ENCODE measurements around the gene DIAPH1. TPM values are rescaled to one million over a fixed set of nuclear protein-coding genes. Genes with fewer than 3 reads are reported as not detected.
A peak's percentile ranks its signal among the peaks of the same experiment; 100 is the strongest.

DIAPH1 gene
- total RNA-seq, 1 donor from 2014 or later = 64.1 TPM

- TF ChIP-seq POLR2A (IDR thresholded peaks at IDR 0.05) = no peak
- no peak for TF ChIP-seq POLR2AphosphoS5 (IDR thresholded peaks at IDR 0.05; ENCODE audit: insufficient read depth in 1 of 2, low read depth in 1 of 2)
- TF ChIP-seq CTCF (IDR thresholded peaks at IDR 0.05) = no peak
- H3K27me3 ChIP-seq = no peaks in the 10 kb centered on the region
- intact Hi-C loops (cut with DNase I) = no loop called here
- DNase-seq (ENCODE audit: extremely low spot score in 2 of 2) = no peak
- no peak overlapping the region for H3K4me3 ChIP-seq
- H3K27ac ChIP-seq = no peak overlapping the region
- H3K36me3 ChIP-seq = no peaks in the 10 kb centered on the region
- H3K9me3 ChIP-seq = no peaks in the 10 kb centered on the region
- peaks cover 35% of the 10 kb centered on the region for H3K4me1 ChIP-seq
Observed at GRCh38 chr5:141608557-141608956, 10.2 kb downstream of the DIAPH1 start.

- Histone ChIP-seq H3K36me3 (no peaks in the 10 kb centered on the region), H3K9me3 (no peaks in the 10 kb centered on the region), H3K27me3 (no peaks in the 10 kb centered on the region), H3K4me1 (peaks cover 37% of the 10 kb centered on the region), H3K27ac (no peak overlapping the region), H3K4me3 (no peak overlapping the region)
- no peak for DNase-seq (ENCODE audit: extremely low spot score in 2 of 2)
- TF ChIP-seq CTCF (IDR thresholded peaks at IDR 0.05) (no peak), POLR2A (IDR thresholded peaks at IDR 0.05) (no peak), POLR2AphosphoS5 (IDR thresholded peaks at IDR 0.05; ENCODE audit: insufficient read depth in 1 of 2, low read depth in 1 of 2) (no peak)
- intact Hi-C loops (cut with DNase I) = no loop called here
Observed at GRCh38 chr5:141608046-141608445, 10.8 kb downstream of the DIAPH1 start.

GRCh38 chr5:141605523-141606277, 13.1 kb downstream of the DIAPH1 start:
- Histone ChIP-seq H3K9me3 (no peaks in the 10 kb centered on the region), H3K4me1 (peaks cover 47% of the 10 kb centered on the region), H3K4me3 (no peak overlapping the region), H3K27ac (peak overlapping the region; percentile 62), H3K27me3 (no peaks in the 10 kb centered on the region), H3K36me3 (no peaks in the 10 kb centered on the region)
- no peak for DNase-seq (ENCODE audit: extremely low spot score in 2 of 2)
- no peak for TF ChIP-seq POLR2A (IDR thresholded peaks at IDR 0.05)
- TF ChIP-seq CTCF (IDR thresholded peaks at IDR 0.05) = no peak
- TF ChIP-seq POLR2AphosphoS5 (IDR thresholded peaks at IDR 0.05; ENCODE audit: insufficient read depth in 1 of 2, low read depth in 1 of 2) = no peak
- intact Hi-C loops (cut with DNase I) = no loop called here

- Histone ChIP-seq H3K27ac (peak overlapping the region; percentile 70), H3K27me3 (no peaks in the 10 kb centered on the region), H3K4me3 (no peak overlapping the region), H3K4me1 (peaks cover 40% of the 10 kb centered on the region), H3K36me3 (no peaks in the 10 kb centered on the region), H3K9me3 (no peaks in the 10 kb centered on the region)
- DNase-seq (ENCODE audit: extremely low spot score in 2 of 2) = no peak
- TF ChIP-seq POLR2A (IDR thresholded peaks at IDR 0.05) = no peak
- TF ChIP-seq POLR2AphosphoS5 (IDR thresholded peaks at IDR 0.05; ENCODE audit: insufficient read depth in 1 of 2, low read depth in 1 of 2) = peak in 1 of 2 donors; percentile 84
- intact Hi-C loops (cut with DNase I) = no loop called here
Observed at GRCh38 chr5:141603923-141604717, 14.7 kb downstream of the DIAPH1 start.

GRCh38 chr5:141602606-141603005, 16.2 kb downstream of the DIAPH1 start:
- no peaks in the 10 kb centered on the region for H3K27me3 ChIP-seq
- H3K4me3 ChIP-seq = no peak overlapping the region
- TF ChIP-seq POLR2A (IDR thresholded peaks at IDR 0.05) (no peak), POLR2AphosphoS5 (IDR thresholded peaks at IDR 0.05; ENCODE audit: insufficient read depth in 1 of 2, low read depth in 1 of 2) (no peak), CTCF (IDR thresholded peaks at IDR 0.05) (no peak)
- H3K27ac ChIP-seq = no peak overlapping the region
- intact Hi-C loops (cut with DNase I) = no loop called here
- no peak for DNase-seq (ENCODE audit: extremely low spot score in 2 of 2)
- H3K4me1 ChIP-seq = peaks cover 40% of the 10 kb centered on the region
- no peaks in the 10 kb centered on the region for H3K9me3 ChIP-seq
- no peaks in the 10 kb centered on the region for H3K36me3 ChIP-seq

Data from vagina (tissue), 2 donors.